Stimulated activated naive CD4-positive, alpha-beta T cell treated with Interleukin-2 at 50 U/mL for 16 hours (primary cell): ENCODE data around the gene C19orf85.

Source experiments
- DNase-seq: peaks from one replicate; lab custom pipeline; 2025; lab: John Stamatoyannopoulos, UW

Gene C19orf85

GRCh38 chr19:55477905-55478304 is 13.4 kb upstream of the C19orf85 start:
- DNase-seq: no peak

GRCh38 chr19:55476100-55476775 is 11.7 kb upstream of the C19orf85 start, which contains the start of gene ZNF628:
Gene ZNF628 (plus strand): TSS chr19:55476617. CDS start chr19:55479911, 3,294 bp downstream.
- DNase-seq: peak; percentile 98

GRCh38 chr19:55474269-55475265 is 10.0 kb upstream of the C19orf85 start:
- no peak for DNase-seq

- no peak for DNase-seq
These were observed 8.9 kb upstream of the C19orf85 start for GRCh38 chr19:55473225-55474012.

GRCh38 chr19:55472463-55472862 is 7.9 kb upstream of the C19orf85 start:
- DNase-seq: no peak

- DNase-seq: no peak
These were observed 6.7 kb upstream of the C19orf85 start for GRCh38 chr19:55471266-55471665.

- no peak for DNase-seq
These were observed 3.5 kb upstream of the C19orf85 start for GRCh38 chr19:55468054-55468393.

- peak; percentile 55 for DNase-seq
These were observed 2.9 kb upstream of the C19orf85 start for GRCh38 chr19:55467236-55468053.

- no peak for DNase-seq
These were observed 1.7 kb upstream of the C19orf85 start for GRCh38 chr19:55466241-55466614.

GRCh38 chr19:55465460-55466240 is 1.1 kb upstream of the C19orf85 start:
- DNase-seq: no peak

- no peak for DNase-seq
These were observed 401 bp downstream of the C19orf85 start for GRCh38 chr19:55464039-55464661.

- DNase-seq: no peak
These were observed 944 bp downstream of the C19orf85 start for GRCh38 chr19:55463583-55464031.

GRCh38 chr19:55462722-55463121 is 1.8 kb downstream of the C19orf85 start:
- no peak for DNase-seq

GRCh38 chr19:55461974-55462626 is 2.5 kb downstream of the C19orf85 start:
- DNase-seq: no peak

- DNase-seq: peak; percentile 100
These were observed 3.1 kb downstream of the C19orf85 start, which contains the start of gene ISOC2 for GRCh38 chr19:55461259-55461973. Gene ISOC2 (minus strand): TSS chr19:55461642. CDS start chr19:55456486, 5,156 bp downstream.

GRCh38 chr19:55460670-55461258 is 3.8 kb downstream of the C19orf85 start:
- peak; percentile 15 for DNase-seq

GRCh38 chr19:55459950-55460657 is 4.4 kb downstream of the C19orf85 start:
- no peak for DNase-seq

GRCh38 chr19:55459551-55459949 is 5.0 kb downstream of the C19orf85 start:
- no peak for DNase-seq
